NOMO-1 treated with dmso at 0.1 percent for 144 hours (cell line): ENCODE data around the gene NUP214.
"Not testable (repeated sequence)": the region's sequence is repeated elsewhere in the genome, so short reads cannot be mapped to it uniquely, and the experiment has no call there.

ENCODE experiments used
- DNase-seq: peaks from one replicate; lab custom pipeline; 2025; ENCODE audit not compliant: unreplicated experiment; lab: John Stamatoyannopoulos, UW

Gene NUP214

DNA sequence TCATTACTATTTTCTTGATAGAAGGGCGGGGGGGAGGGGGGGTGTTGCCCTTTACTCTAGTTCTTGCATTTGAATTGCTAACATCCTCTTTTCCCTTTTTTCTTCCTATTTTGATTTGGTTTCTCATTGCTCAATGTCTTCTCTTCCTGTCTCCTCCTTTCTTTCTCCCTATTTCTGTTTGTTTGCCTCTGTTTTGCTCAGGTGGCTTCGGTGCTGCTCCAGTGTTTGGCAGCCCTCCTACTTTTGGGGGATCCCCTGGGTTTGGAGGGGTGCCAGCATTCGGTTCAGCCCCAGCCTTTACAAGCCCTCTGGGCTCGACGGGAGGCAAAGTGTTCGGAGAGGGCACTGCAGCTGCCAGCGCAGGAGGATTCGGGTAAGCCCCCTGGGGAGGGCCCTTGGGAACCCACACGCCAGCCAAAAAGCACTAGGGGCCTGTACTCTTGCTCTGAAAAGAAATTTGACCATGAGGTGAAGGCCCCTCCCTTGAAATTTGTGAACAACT lies 102.6 kb downstream of the NUP214 start:
- DNase-seq, result no peak

- no peak for DNase-seq
These were observed 103.6 kb downstream of the NUP214 start for GRCh38 chr9:131228988-131229387.

DNA sequence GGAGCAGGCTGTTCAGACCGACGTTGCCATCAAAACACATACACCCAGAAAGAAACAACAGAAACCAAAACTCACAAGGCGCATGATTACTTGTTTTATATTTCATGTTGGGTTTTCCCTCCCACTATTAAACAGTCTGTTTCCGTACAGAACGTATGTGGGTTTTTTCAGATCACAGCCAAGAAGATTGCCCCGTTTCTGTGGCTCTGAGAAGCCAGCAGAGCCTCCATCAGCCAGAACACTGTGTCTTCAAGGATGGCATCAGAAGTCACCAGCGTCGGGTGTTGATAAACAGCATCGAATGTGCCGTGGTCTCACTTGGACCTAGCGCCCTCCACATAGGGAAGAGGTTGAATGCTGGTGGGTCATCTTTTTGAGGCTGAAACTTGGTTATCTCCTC lies 108.2 kb downstream of the NUP214 start:
- no peak for DNase-seq

- no peak for DNase-seq
These were observed 108.6 kb downstream of the NUP214 start for GRCh38 chr9:131233995-131234394.

DNA sequence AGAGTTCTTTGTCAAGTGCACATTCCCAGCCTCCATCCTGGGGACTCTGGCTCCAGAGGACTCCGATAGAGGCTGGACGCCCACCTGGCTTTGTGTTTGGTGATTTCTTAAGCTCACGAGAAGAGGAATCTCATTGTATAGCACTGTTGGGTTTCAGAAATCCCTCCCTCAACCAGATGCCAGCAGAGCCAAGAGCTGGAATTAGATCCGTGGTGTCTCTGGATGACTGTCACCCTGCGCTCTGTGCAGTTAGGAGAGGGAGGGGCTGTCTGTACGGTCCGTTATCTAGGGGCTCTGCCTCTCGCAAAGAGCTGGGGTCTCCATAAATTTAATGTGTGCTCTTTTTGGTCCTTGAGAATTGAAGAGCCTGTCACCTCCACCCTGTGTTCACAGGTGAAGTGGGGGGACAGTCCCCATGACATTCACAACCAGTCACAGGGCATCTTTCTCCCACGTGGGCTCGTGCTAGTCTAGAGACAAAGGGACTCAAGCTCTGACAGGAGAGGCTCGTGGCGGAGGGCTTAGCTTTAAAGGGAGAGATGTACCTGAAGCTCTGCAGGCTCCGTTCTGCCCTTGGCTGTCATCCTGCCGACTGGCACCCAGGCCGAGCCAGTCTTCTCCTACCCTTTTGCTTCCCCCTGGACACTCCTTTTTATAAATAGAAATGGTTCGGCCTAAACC lies 109.6 kb downstream of the NUP214 start:
- DNase-seq, result no peak

- DNase-seq, result no peak
These were observed 110.1 kb downstream of the NUP214 start for GRCh38 chr9:131235480-131235851.

GRCh38 chr9:131236161-131236560 lies 110.8 kb downstream of the NUP214 start:
- no peak for DNase-seq

- no peak for DNase-seq
These were observed 111.4 kb downstream of the NUP214 start for GRCh38 chr9:131236761-131237160.

DNA sequence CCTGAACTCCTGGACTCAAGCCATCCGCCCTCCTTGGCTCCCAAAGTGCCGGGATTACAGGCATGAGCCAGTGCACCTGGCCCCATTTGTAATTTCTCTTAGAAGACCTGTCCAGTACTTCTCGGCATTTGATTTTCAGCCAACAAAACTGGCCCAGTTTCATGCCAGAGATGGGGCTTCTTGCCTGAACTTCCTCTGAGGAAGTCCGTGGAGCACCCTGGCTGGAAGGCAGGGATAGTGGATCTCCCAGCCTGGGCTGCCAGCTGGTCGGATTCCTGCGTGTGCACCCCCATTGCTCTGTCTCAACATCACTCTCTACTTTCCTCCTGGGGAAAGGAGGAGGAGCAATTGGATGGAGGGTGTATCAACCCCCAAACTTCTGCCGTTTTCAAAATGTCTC lies 111.9 kb downstream of the NUP214 start:
- DNase-seq, result no peak

GRCh38 chr9:131237931-131238401 lies 112.6 kb downstream of the NUP214 start:
- peak; percentile 37 for DNase-seq

- no peak for DNase-seq
These were observed 113.1 kb downstream of the NUP214 start for GRCh38 chr9:131238402-131239021.

DNA sequence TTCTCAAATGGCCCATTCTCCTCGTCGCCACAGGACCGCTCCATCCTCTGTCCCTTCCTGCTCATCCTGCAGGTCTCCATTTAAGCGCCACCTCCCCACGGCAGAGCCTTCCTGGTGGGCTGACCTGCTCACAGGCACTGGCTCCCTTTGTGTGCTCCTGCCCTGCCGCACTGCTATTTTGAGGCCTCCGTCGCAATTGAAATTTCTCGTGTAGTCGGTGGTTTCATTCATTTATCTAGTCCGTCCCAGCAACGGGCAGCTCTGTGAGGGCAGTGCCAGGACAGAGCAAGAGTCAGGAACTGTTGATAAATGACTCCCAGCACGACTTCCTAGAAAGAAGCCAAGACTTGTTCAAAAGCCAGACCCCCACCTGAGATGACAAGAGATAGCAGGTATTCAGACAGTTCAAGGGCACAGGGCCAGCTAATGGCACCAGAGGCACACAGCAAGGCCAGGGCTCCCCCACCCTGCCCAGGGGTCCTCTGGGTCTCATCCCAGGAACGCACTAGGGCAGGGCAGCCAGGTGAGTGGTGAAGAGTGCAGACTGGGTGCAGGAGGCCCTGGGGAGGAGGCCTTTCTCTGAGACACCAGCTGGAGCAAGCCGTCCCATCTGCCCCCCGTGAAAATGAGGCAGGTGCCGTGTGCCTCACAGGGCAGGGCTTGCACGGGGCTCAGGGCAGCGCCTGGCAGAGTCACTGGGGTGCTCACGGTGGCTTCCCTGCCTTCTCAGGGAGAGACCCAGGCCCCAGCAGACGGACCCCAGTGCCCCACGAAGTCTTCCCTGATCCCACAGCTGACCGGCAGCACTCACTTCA lies 114.0 kb downstream of the NUP214 start:
- no peak for DNase-seq

DNA sequence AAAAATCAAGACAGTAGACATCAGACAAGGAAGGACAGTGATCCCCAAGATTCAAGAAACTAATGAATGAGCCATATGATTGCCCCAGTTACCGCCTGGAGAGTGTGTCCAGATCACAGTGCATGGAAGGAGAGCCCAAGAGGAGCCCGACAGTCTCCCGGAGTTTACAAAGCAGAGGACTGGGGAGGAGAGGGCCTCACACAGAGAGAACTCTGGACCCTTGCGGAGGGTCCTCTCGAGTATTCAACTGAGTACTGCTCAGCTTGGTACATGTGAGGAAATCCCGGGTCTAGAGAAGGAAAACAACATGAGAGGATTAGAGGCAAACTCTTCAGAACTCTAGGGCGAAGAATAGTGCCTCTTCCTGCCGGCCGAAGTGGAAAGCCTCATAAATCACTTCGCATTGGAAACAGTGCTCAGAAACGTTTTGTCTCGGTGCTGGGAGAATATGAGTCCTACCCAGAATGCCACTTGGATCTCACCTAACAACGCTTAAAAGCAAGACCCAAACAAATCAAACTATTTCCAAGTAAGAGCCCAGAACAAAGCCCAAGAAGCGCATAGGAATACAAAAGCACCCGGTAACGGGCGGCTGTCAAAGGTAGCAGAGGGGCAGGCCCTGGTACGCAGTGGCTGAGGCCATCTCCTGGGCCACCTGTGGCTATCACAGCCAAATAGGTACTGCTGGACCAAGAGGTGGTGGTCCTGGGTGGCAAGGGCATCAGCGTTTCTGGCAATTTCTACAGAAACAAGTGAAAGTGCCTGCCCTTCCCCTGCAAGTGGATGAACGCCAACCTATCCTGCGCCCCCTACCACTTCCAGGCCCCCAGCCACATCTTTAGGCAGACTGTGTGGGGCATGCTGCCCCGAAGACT lies 114.9 kb downstream of the NUP214 start:
- DNase-seq, result no peak

- DNase-seq, result not testable (repeated sequence)
These were observed 118.9 kb downstream of the NUP214 start for GRCh38 chr9:131244331-131244730.

GRCh38 chr9:131246618-131247017 lies 121.2 kb downstream of the NUP214 start:
- DNase-seq, result no peak

GRCh38 chr9:131252120-131252519 lies 126.7 kb downstream of the NUP214 start:
- DNase-seq, result no peak

- DNase-seq, result peak; percentile 52
These were observed 128.6 kb downstream of the NUP214 start for GRCh38 chr9:131253891-131254491.

DNA sequence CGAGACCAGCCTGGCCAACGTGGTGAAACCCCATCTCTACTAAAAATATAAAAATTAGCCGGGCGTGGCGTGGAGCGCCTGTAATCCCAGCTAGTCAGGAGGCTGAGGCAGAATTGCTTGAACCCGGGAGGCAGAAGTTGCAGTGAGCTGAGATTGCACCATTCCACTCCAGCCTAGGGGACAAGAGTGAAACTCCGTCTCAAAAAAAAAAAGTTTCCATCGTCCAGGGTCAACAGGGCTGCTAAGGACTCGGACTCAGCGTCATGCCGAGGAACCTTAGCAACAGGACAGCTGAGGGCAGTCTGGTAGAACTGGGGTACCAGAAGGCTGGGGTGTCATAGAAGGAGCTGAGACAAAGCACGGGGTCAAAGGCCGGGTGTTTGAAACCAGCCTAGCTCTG lies 129.2 kb downstream of the NUP214 start:
- no peak for DNase-seq

GRCh38 chr9:131255676-131256197 lies 130.4 kb downstream of the NUP214 start:
- DNase-seq, result no peak
